Activated CD4-positive, alpha-beta T cell treated with anti-CD3 and anti-CD28 coated beads for 48 hours (primary cell): ENCODE measurements around the gene TMBIM4.
A peak's percentile ranks its signal among the peaks of the same experiment; 100 is the strongest.

Source experiments
- DNase-seq: peaks from one replicate; pipeline ENCODE4 v3.0.0-alpha.2; 2020

The TMBIM4 gene

GRCh38 chr12:66137937-66138336, 31.9 kb downstream of the TMBIM4 start:
- DNase-seq = no peak

GRCh38 chr12:66132408-66132807, 37.4 kb downstream of the TMBIM4 start:
- no peak for DNase-seq

- no peak for DNase-seq
Measured at GRCh38 chr12:66131067-66131688, 38.6 kb downstream of the TMBIM4 start.

- peak; percentile 94 for DNase-seq
Measured at GRCh38 chr12:66130267-66131066, 39.3 kb downstream of the TMBIM4 start, which contains the start of gene LLPH. TSS of gene LLPH (minus strand) at chr12:66130750. CDS start at chr12:66129106, 1,644 bp downstream.

DNA sequence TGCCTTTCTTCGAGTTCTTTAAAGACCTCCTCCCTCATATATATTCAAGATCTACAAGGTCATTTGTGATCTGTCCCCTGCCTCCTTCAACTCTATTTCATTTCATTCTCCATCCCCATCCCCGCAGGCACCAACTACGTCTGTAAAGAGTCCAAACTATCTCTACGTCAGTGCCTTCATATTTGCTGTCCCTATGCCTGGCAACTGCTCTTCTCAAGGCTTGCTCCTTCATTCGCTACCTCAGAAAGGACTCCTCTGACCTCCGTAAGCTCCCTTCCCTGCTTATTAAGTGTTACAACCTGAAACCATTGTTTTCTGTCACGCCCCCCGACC, 39.9 kb downstream of the TMBIM4 start:
- DNase-seq = no peak

DNA sequence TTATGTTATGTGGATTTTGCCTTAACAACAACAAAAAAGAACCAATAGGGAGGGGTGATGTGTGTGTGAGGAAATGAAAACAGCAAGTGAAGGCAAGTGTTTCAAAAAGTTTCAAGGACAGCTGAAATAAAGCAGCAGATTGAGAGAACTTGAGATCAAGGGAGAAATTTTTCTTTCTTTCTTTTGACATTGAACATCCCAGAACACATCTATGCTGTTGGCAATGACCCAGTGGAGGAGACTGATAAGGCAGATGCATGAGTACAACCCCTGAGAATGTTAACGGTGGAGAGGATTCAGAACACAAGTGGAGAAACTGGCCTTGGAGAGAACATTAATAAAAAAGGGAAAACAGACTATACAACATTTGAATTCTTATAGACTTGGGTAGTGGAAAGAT, 42.1 kb downstream of the TMBIM4 start:
- no peak for DNase-seq

DNA sequence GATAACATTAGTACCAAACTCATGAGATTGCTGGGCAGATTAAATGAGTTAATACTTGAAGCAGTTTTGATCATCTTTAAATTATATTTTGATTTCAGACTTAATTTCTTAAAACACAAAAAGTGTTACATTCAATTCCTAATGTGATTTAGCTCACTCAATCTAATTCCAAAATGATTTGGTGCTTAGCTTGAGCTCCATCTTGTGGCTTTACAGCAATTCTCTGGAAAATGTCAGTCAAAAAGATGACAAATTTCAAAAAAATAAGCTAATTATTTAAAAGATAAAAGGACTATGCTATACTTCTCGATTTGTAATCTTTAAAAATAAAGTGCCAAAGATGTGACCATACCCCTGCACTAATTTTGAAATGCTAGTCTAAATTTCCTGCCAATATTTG, 49.3 kb downstream of the TMBIM4 start:
- no peak for DNase-seq

- DNase-seq = no peak
Measured at GRCh38 chr12:66119870-66120241, 49.9 kb downstream of the TMBIM4 start.

- no peak for DNase-seq
Measured at GRCh38 chr12:66119229-66119869, 50.4 kb downstream of the TMBIM4 start.

- no peak for DNase-seq
Measured at GRCh38 chr12:66118240-66118891, 51.4 kb downstream of the TMBIM4 start.

GRCh38 chr12:66117242-66117641, 52.6 kb downstream of the TMBIM4 start:
- no peak for DNase-seq

- DNase-seq = no peak
Measured at GRCh38 chr12:66115071-66115600, 54.7 kb downstream of the TMBIM4 start.

- DNase-seq = no peak
Measured at GRCh38 chr12:66113471-66113870, 56.3 kb downstream of the TMBIM4 start.

- no peak for DNase-seq
Measured at GRCh38 chr12:66111605-66112004, 58.2 kb downstream of the TMBIM4 start.

GRCh38 chr12:66109056-66109455, 60.7 kb downstream of the TMBIM4 start:
- DNase-seq = no peak

DNA sequence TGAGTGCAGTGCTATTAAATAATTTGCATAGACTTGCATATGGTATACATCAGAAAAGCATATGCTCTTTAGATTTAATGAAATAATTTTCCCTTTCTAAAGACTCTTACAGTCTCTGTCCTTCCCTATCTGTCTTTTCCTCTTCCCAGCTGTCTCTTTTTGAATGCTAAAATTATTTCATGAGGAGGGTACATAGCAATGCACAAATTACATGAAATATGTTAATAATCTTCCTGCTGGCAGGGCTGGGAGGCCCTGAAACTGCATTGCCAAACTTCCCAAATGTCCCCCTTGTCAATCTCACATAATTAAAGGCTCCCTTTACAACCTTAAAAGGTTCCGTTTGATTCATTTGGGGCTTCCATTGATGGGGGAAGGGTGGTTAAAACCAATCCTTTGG, 61.4 kb downstream of the TMBIM4 start:
- DNase-seq = no peak

GRCh38 chr12:66107451-66107915, 62.3 kb downstream of the TMBIM4 start:
- peak; percentile 49 for DNase-seq

DNA sequence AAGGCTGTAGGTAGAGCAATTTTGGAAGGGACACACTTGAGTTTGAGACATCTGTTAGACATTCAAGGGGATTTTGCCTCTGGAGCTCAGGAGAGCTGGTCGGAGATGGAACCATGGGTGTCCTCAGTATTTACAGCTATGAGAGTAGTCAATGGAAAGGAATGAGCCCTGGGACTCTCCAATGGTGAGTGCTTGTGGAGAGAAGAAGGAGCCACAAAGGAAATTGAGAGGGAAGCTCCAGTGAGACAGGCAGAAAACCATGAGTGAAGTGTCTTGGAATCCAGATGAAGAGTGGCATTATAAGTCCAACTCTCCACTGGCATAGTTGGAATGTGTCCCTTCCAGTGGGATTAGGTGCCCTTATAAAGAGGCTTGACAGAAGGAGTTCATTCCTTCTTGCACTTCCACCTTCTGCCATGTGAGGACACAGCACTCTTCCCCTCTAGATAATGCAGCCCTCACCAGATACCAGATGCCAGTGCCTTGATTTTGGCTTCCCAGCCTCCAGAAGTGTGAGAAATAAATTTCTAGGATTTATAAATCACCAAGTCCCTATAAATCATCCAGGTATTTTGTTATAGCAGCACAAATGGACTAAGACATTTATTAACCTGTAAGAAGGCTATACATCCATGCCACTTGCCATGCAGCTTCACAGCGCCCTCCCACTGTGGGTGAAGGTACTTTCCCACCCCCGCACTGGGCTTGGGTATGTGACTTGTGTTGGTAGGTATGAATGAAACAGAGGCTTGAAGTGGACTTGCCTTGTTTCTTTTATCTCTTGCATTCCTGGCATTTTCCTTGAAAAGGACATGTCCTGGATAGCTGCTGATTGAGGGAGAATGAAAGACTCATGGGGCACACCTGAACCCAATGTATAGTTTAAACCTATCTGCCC, 66.5 kb downstream of the TMBIM4 start:
- DNase-seq = peak; percentile 32

- DNase-seq = no peak
Measured at GRCh38 chr12:66092559-66093269, 77.1 kb downstream of the TMBIM4 start.

DNA sequence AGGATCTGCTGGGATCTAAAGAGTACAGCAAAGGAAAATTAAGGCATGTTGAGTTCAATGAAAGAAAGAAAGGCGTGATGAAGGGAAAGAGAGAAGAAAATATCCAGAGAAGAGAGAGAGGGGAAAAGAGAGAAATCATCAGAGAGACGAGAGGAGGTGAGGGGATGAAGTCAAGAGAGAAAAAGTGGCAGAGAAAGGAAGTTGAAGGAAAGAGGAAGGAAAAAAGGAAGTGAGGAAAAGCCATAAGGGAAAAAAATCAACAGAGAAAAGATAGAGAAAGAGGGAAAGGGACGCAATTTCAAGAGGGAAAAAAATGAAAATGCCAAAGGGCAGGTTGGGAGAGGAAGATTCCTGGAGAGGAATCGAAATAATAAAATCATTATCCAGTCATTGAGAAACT, 79.6 kb downstream of the TMBIM4 start:
- DNase-seq = no peak

GRCh38 chr12:66087365-66087943, 82.3 kb downstream of the TMBIM4 start:
- peak; percentile 69 for DNase-seq
